Spleen (tissue), 11 donors: ENCODE results near the gene POMT2. TPM values are rescaled to one million over a fixed set of nuclear protein-coding genes. Genes with fewer than 3 reads are reported as not detected.

ENCODE experiments used
- DNase-seq: peaks from one replicate; pipeline ENCODE4 v3.0.0-alpha.2; 2020
- H3K27ac ChIP-seq, 8 donors: fragments of 200-600 bp; sonication (generic) in 7 of 8; 1 replicate in 4 of 8; 2 replicates in 4 of 8; pipeline versions ENCODE4 v1.5.0 to v1.8.0; 2016 to 2021; ENCODE audit warnings: inconsistent platforms in 4 of 8, mild to moderate bottlenecking in 4 of 8, moderate library complexity in 1 of 8
- H3K27me3 ChIP-seq, 7 donors: fragments of 200-600 bp; sonication (generic) in 6 of 7; replicated peaks in 1 of 7; 1 replicate in 4 of 7; 2 replicates in 3 of 7; pipeline versions ENCODE4 v1.5.0 to v1.8.0; 2016 to 2021; ENCODE audit warnings: inconsistent platforms in 3 of 7, mild to moderate bottlenecking in 1 of 7
- H3K36me3 ChIP-seq, 6 donors: fragments of 200-600 bp; sonication (generic) in 5 of 6; 1 replicate in 4 of 6; 2 replicates in 2 of 6; pipeline versions ENCODE4 v1.5.0 to v1.8.0; 2016 to 2021; ENCODE audit warnings: inconsistent platforms in 2 of 6
- H3K4me1 ChIP-seq, 6 donors: fragments of 200-600 bp; sonication (generic) in 5 of 6; 1 replicate in 3 of 6; 2 replicates in 3 of 6; pipeline versions ENCODE4 v1.5.0 to v1.8.0; 2016 to 2021; ENCODE audit warnings: inconsistent platforms in 3 of 6
- H3K4me3 ChIP-seq, 8 donors: fragments of 200-600 bp; sonication (generic) in 7 of 8; 1 replicate in 4 of 8; 2 replicates in 4 of 8; pipeline versions ENCODE4 v1.5.0 to v1.8.0; 2016 to 2021; ENCODE audit warnings: inconsistent platforms in 4 of 8, mild to moderate bottlenecking in 4 of 8, moderate library complexity in 2 of 8
- H3K9me3 ChIP-seq, 8 donors: fragments of 200-600 bp; sonication (generic) in 7 of 8; 1 replicate in 4 of 8; 2 replicates in 4 of 8; pipeline versions ENCODE4 v1.5.0 to v1.8.0; 2016 to 2021; ENCODE audit warnings: inconsistent platforms in 4 of 8
- POLR2A ChIP-seq, 3 donors: fragments of 450-650 bp; IDR thresholded peaks; one replicate each; pipeline ENCODE4 v1.5.1; 2017; ENCODE audit warnings: antibody characterized with exemption in 3 of 3, mild to moderate bottlenecking in 1 of 3
- POLR2AphosphoS5 ChIP-seq, 3 donors: sonication (generic); formaldehyde crosslinking; IDR thresholded peaks; one replicate each; pipeline ENCODE4 v1.5.1; 2017; ENCODE audit warnings: antibody characterized with exemption in 3 of 3
- WGBS, 5 donors: extraction: QIAGEN DNeasy Blood & Tissue Kit in 3 of 5; methylation state at CpG; one replicate each; pipeline versions ENCODE4 v1.1.5 to v1.1.7; 2013 to 2018; 5-methylcytosine and 5-hydroxymethylcytosine counted together
- intact Hi-C: fragments of 100-400 bp; cut with DNase I; formaldehyde crosslinking; loops from one replicate; pipeline ENCODE4 v1.15.0; 2023; ENCODE audit warnings: low total_unique reads
- polyA plus RNA-seq, 3 donors: library from polyadenylated mRNA; stranded (reverse); fragments of 200-250 nt; gene quantifications; one replicate each; pipeline ENCODE4 v1.2.1, GENCODE V29; 2013
- total RNA-seq, 7 donors: library from RNA; depleted of rRNA in 3 of 7; stranded (reverse); fragments of >200 nt in 3 of 7; fragmentation: NEBNext Ultra II Directional in 4 of 7; extraction: Animal tissue kit (Norgen Biotek cat#: 25700) in 4 of 7; gene quantifications; one replicate each; pipeline versions ENCODE4 v1.1.0 to v1.2.1, GENCODE V29; 2016 to 2021
- TF ChIP-seq, protein P1 (sequence below), 11 experiments: fragments of 200-600 bp in 7 of 11; fragments of 450-650 bp in 4 of 11; sonication (generic) in 4 of 11; IDR thresholded peaks in 8 of 11; conservative IDR thresholded peaks in 3 of 11; 1 replicate in 7 of 11; 2 replicates in 4 of 11; pipeline versions ENCODE4 v1.4.0 to v1.8.0; 2016 to 2021; ENCODE audit warnings: antibody characterized with exemption in 11 of 11, inconsistent platforms in 4 of 11, mild to moderate bottlenecking in 1 of 11
- donor health status: healthy with polysubstance abuse.
- donor health status: DM: no; HTN: no; CAD: no; lungs with moderate emphysema.
- donor health status: DM: no; HTN: no; CAD: no.
- donor health status: Bipolar disorder and iron deficiency.
- donor health status: healthy.
- donor health status: DM: no; HTN: no; CAD: no.
- donor health status: DM: yes; HTN: yes; CAD: no.

Gene POMT2
- total and polyA plus RNA-seq, 10 donors = 5.4 to 23.6 (median 16.6) TPM

GRCh38 chr14:77278461-77279230, 42.0 kb downstream of the POMT2 start:
- H3K4me1 ChIP-seq = no peaks in the 10 kb centered on the region
- intact Hi-C loops = no loop called here
- TF ChIP-seq POLR2A (IDR thresholded peaks at IDR 0.05) = no peak
- TF ChIP-seq POLR2AphosphoS5 (IDR thresholded peaks at IDR 0.05) = no peak
- TF ChIP-seq, protein P1, sequence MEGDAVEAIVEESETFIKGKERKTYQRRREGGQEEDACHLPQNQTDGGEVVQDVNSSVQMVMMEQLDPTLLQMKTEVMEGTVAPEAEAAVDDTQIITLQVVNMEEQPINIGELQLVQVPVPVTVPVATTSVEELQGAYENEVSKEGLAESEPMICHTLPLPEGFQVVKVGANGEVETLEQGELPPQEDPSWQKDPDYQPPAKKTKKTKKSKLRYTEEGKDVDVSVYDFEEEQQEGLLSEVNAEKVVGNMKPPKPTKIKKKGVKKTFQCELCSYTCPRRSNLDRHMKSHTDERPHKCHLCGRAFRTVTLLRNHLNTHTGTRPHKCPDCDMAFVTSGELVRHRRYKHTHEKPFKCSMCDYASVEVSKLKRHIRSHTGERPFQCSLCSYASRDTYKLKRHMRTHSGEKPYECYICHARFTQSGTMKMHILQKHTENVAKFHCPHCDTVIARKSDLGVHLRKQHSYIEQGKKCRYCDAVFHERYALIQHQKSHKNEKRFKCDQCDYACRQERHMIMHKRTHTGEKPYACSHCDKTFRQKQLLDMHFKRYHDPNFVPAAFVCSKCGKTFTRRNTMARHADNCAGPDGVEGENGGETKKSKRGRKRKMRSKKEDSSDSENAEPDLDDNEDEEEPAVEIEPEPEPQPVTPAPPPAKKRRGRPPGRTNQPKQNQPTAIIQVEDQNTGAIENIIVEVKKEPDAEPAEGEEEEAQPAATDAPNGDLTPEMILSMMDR (IDR thresholded peaks at IDR 0.05 in 8 of 11, conservative IDR thresholded peaks at IDR 0.05 in 3 of 11) = no peak
- H3K27me3 ChIP-seq = no peaks in the 10 kb centered on the region
- WGBS, 5 donors = 92 to 96% (median 95%) methylated on average over 12 to 14 of the region's 14 CpGs
- no peak overlapping the region for H3K27ac ChIP-seq
- H3K36me3 ChIP-seq = peaks cover 0 to 84% (median 38%) of the 10 kb centered on the region in 6 donors
- no peaks in the 10 kb centered on the region for H3K9me3 ChIP-seq
- no peak overlapping the region for H3K4me3 ChIP-seq
- DNase-seq = peak; percentile 56

GRCh38 chr14:77276959-77277358, 43.7 kb downstream of the POMT2 start:
- no peaks in the 10 kb centered on the region for H3K9me3 ChIP-seq
- no peak overlapping the region for H3K4me3 ChIP-seq
- no peaks in the 10 kb centered on the region for H3K4me1 ChIP-seq
- H3K36me3 ChIP-seq = peaks cover 0 to 67% (median 29%) of the 10 kb centered on the region in 6 donors
- intact Hi-C loops = no loop called here
- peak; percentile 66 for DNase-seq
- TF ChIP-seq, protein P1 (IDR thresholded peaks at IDR 0.05 in 8 of 11, conservative IDR thresholded peaks at IDR 0.05 in 3 of 11) = no peak
- TF ChIP-seq POLR2A (IDR thresholded peaks at IDR 0.05) = no peak
- no peak overlapping the region for H3K27ac ChIP-seq
- WGBS, 5 donors = 87 to 96% (median 89%) methylated on average over 12 of the region's 12 CpGs
- peaks cover 0 to 15% (median 0%) of the 10 kb centered on the region in 7 donors for H3K27me3 ChIP-seq

GRCh38 chr14:77276295-77276935, 44.3 kb downstream of the POMT2 start:
- WGBS, 5 donors = 76 to 93% (median 88%) methylated on average over 15 of the region's 15 CpGs
- H3K4me1 ChIP-seq = peaks cover 0 to under 1% (median 0%) of the 10 kb centered on the region in 6 donors
- DNase-seq = peak; percentile 59
- peaks cover 0 to 61% (median 29%) of the 10 kb centered on the region in 6 donors for H3K36me3 ChIP-seq
- H3K27me3 ChIP-seq = peaks cover 0 to 20% (median 4%) of the 10 kb centered on the region in 7 donors
- TF ChIP-seq POLR2AphosphoS5 (IDR thresholded peaks at IDR 0.05) (peak in 1 of 3 donors; percentile 15), POLR2A (IDR thresholded peaks at IDR 0.05) (no peak)
- TF ChIP-seq, protein P1 (IDR thresholded peaks at IDR 0.05 in 8 of 11, conservative IDR thresholded peaks at IDR 0.05 in 3 of 11) = no peak
- no peak overlapping the region for H3K4me3 ChIP-seq
- intact Hi-C loops = no loop called here
- H3K9me3 ChIP-seq = no peaks in the 10 kb centered on the region
- no peak overlapping the region for H3K27ac ChIP-seq

DNA sequence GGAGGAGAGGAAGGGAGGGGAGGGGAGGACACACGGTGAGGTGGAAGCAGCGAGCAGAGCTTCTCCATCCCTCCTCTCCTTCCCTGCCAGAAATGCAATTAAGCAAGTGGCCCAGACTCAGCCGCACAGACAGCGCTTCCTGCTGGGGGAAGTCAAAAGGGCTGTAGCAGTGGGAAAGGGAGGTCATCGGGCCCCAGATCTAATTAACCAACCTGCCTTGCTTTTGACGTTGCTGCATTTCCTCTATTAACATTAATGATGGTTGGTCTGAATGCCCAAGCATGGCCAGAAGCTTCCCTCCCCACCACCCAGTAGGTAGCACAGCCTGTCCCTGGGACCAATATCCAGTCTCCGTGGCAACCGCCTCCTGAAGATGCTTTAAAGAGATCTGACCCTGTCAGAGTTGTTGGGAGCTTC, 45.1 kb downstream of the POMT2 start:
- Histone ChIP-seq H3K27me3 (peaks cover 0 to 28% (median 12%) of the 10 kb centered on the region in 7 donors), H3K9me3 (no peaks in the 10 kb centered on the region), H3K4me1 (peaks cover 0 to 9% (median 8%) of the 10 kb centered on the region in 6 donors), H3K36me3 (peaks cover 0 to 58% (median 29%) of the 10 kb centered on the region in 6 donors), H3K4me3 (no peak overlapping the region), H3K27ac (no peak overlapping the region)
- no peak for TF ChIP-seq POLR2A (IDR thresholded peaks at IDR 0.05)
- TF ChIP-seq, protein P1 (IDR thresholded peaks at IDR 0.05 in 8 of 11, conservative IDR thresholded peaks at IDR 0.05 in 3 of 11) = no peak
- no peak for TF ChIP-seq POLR2AphosphoS5 (IDR thresholded peaks at IDR 0.05)
- intact Hi-C loops = no loop called here
- peak; percentile 51 for DNase-seq
- 47 to 65% (median 52%) methylated on average over 8 of the region's 8 CpGs for WGBS, 5 donors
